Spinal cord (tissue), 10 donors: ENCODE data around the gene SDK2. TPM values are rescaled to one million over a fixed set of nuclear protein-coding genes. Genes with fewer than 3 reads are reported as not detected.

Experiments used
- DNase-seq, 6 donors: peaks; one replicate each; pipeline versions ENCODE4 v3.0.0 to v3.0.0-alpha.2; 2013 to 2015; ENCODE audit warnings: low spot score in 6 of 6, low read depth in 4 of 6
- H3K27ac ChIP-seq: one replicate; pipeline ENCODE4 v1.5.1; 2013; ENCODE audit warnings: low read depth, low read length, control low read depth
- H3K27me3 ChIP-seq: one replicate; pipeline ENCODE4 v1.6.1; 2013; ENCODE audit warnings: low read length; ENCODE audit not compliant: control insufficient read depth, insufficient read depth
- H3K36me3 ChIP-seq: one replicate; pipeline ENCODE4 v1.6.1; 2013; ENCODE audit warnings: low read length; ENCODE audit not compliant: control insufficient read depth, insufficient read depth
- H3K4me1 ChIP-seq: one replicate; pipeline ENCODE4 v1.6.1; 2013; ENCODE audit warnings: low read length; ENCODE audit not compliant: control insufficient read depth, insufficient read depth
- H3K4me3 ChIP-seq: one replicate; pipeline ENCODE4 v1.5.1; 2013; ENCODE audit warnings: low read depth, low read length, control low read depth
- H3K9me3 ChIP-seq: one replicate; pipeline ENCODE4 v1.6.1; 2013; ENCODE audit warnings: low read length; ENCODE audit not compliant: control insufficient read depth, insufficient read depth
- WGBS: methylation state at CpG from one replicate; pipeline ENCODE4 v1.1.5; 2013; ENCODE audit warnings: missing lambda C conversion rate; ENCODE audit not compliant: insufficient coverage; 5-methylcytosine and 5-hydroxymethylcytosine counted together
- polyA plus RNA-seq, 2 donors: library from polyadenylated mRNA; unstranded; fragments of 120-200 nt; gene quantifications; one replicate each; pipeline ENCODE4 v1.2.1, GENCODE V29; 2013; ENCODE audit not compliant: insufficient read length in 2 of 2
- total RNA-seq, 2 donors: library from RNA; depleted of rRNA in 1 of 2; stranded (reverse); fragments of 120-200 nt in 1 of 2; fragments of >200 nt in 1 of 2; gene quantifications; one replicate each; pipeline versions ENCODE4 v1.2.3 to v1.2.4, GENCODE V29; 2013 to 2014
- donor health status: healthy.

Gene SDK2
- total and polyA plus RNA-seq, 4 donors = 10.9 to 14.4 (median 12.7) TPM

GRCh38 chr17:73516431-73516830 lies 127.8 kb downstream of the SDK2 start:
- Histone ChIP-seq H3K36me3 (no peaks in the 10 kb centered on the region), H3K27ac (peak overlapping the region; percentile 63), H3K27me3 (peaks cover under 1% of the 10 kb centered on the region), H3K4me1 (peaks cover 75% of the 10 kb centered on the region), H3K4me3 (no peak overlapping the region), H3K9me3 (no peaks in the 10 kb centered on the region)
- peak in 2 of 6 donors; percentile 85 to 88 for DNase-seq
- 54% methylated on average over 11 of the region's 11 CpGs for WGBS

GRCh38 chr17:73514146-73514863 lies 129.9 kb downstream of the SDK2 start:
- Histone ChIP-seq H3K27ac (peak overlapping the region; percentile 61), H3K4me1 (peaks cover 78% of the 10 kb centered on the region), H3K4me3 (no peak overlapping the region), H3K9me3 (no peaks in the 10 kb centered on the region), H3K36me3 (no peaks in the 10 kb centered on the region), H3K27me3 (peaks cover 3% of the 10 kb centered on the region)
- 82% methylated on average over 8 of the region's 13 CpGs for WGBS
- DNase-seq = no peak

- whole genome bisulfite sequencing = 63% methylated on average over 5 of the region's 10 CpGs
- Histone ChIP-seq H3K27me3 (peaks cover 3% of the 10 kb centered on the region), H3K36me3 (no peaks in the 10 kb centered on the region), H3K9me3 (no peaks in the 10 kb centered on the region), H3K4me1 (peaks cover 78% of the 10 kb centered on the region), H3K27ac (peak overlapping the region; percentile 61), H3K4me3 (no peak overlapping the region)
- DNase-seq = peak in 2 of 6 donors; percentile 64 to 91
Measured at GRCh38 chr17:73513426-73513825, 130.8 kb downstream of the SDK2 start.

GRCh38 chr17:73511719-73512115 lies 132.5 kb downstream of the SDK2 start:
- 65% methylated on average over 5 of the region's 5 CpGs for WGBS

GRCh38 chr17:73510981-73511718 lies 133.1 kb downstream of the SDK2 start:
- peak in 2 of 6 donors; percentile 78 to 85 for DNase-seq
- peaks cover 3% of the 10 kb centered on the region for H3K27me3 ChIP-seq
- no peaks in the 10 kb centered on the region for H3K9me3 ChIP-seq
- H3K27ac ChIP-seq = peak overlapping the region; percentile 61
- 18% methylated on average over 21 of the region's 22 CpGs for WGBS
- peaks cover 69% of the 10 kb centered on the region for H3K4me1 ChIP-seq
- peaks cover 11% of the 10 kb centered on the region for H3K36me3 ChIP-seq
- H3K4me3 ChIP-seq = no peak overlapping the region

More at GRCh38 chr17:73511719-73512115, 132.5 kb downstream of the SDK2 start:
- Histone ChIP-seq H3K4me3 (no peak overlapping the region), H3K4me1 (peaks cover 71% of the 10 kb centered on the region), H3K9me3 (no peaks in the 10 kb centered on the region), H3K27me3 (peaks cover 3% of the 10 kb centered on the region), H3K36me3 (peaks cover 7% of the 10 kb centered on the region), H3K27ac (peak overlapping the region; percentile 61)
- no peak for DNase-seq

- Histone ChIP-seq H3K27me3 (peaks cover 3% of the 10 kb centered on the region), H3K4me1 (peaks cover 48% of the 10 kb centered on the region), H3K9me3 (no peaks in the 10 kb centered on the region), H3K27ac (no peak overlapping the region), H3K4me3 (no peak overlapping the region), H3K36me3 (peaks cover 15% of the 10 kb centered on the region)
- 71% methylated on average over 4 of the region's 17 CpGs for WGBS
- DNase-seq = no peak
Measured at GRCh38 chr17:73508931-73509605, 135.2 kb downstream of the SDK2 start.

GRCh38 chr17:73508057-73508930 lies 136.0 kb downstream of the SDK2 start:
- Histone ChIP-seq H3K27me3 (peaks cover 3% of the 10 kb centered on the region), H3K4me1 (peaks cover 40% of the 10 kb centered on the region), H3K9me3 (no peaks in the 10 kb centered on the region), H3K27ac (no peak overlapping the region), H3K36me3 (peaks cover 15% of the 10 kb centered on the region), H3K4me3 (no peak overlapping the region)
- no peak for DNase-seq
- 87% methylated on average over 11 of the region's 19 CpGs for WGBS

- Histone ChIP-seq H3K36me3 (peaks cover 15% of the 10 kb centered on the region), H3K4me3 (no peak overlapping the region), H3K9me3 (no peaks in the 10 kb centered on the region), H3K27me3 (peaks cover 3% of the 10 kb centered on the region), H3K4me1 (peaks cover 38% of the 10 kb centered on the region), H3K27ac (no peak overlapping the region)
- WGBS = 85% methylated on average over 5 of the region's 9 CpGs
- peak in 1 of 6 donors; percentile 45 for DNase-seq
Measured at GRCh38 chr17:73506470-73507435, 137.5 kb downstream of the SDK2 start.
